Activated naive CD4-positive, alpha-beta T cell treated with anti-CD3 and anti-CD28 coated beads for 36 hours (primary cell): ENCODE results near the gene SPA17. TPM values are rescaled to one million over a fixed set of nuclear protein-coding genes. Genes with fewer than 3 reads are reported as not detected.

Experiments
- CTCF ChIA-PET: fragments of 350-600 bp; sonication (Branson Sonifier 250); formaldehyde crosslinking; loops from one replicate; lab custom pipeline; 2021; ENCODE audit warnings: antibody characterized with exemption; lab: Charles Lee
- DNase-seq: peaks from one replicate; pipeline ENCODE4 v3.0.0-alpha.2; 2020
- H3K27ac Mint-ChIP-seq: one replicate; pipeline ENCODE4 v1.8.0; 2021; ENCODE audit warnings: mild to moderate bottlenecking, mixed read lengths
- H3K27me3 Mint-ChIP-seq: one replicate; pipeline ENCODE4 v1.8.0; 2021; ENCODE audit warnings: low read depth, mixed read lengths
- H3K36me3 Mint-ChIP-seq: one replicate; pipeline ENCODE4 v1.8.0; 2021; ENCODE audit warnings: low read depth, mixed read lengths
- H3K4me1 Mint-ChIP-seq: one replicate; pipeline ENCODE4 v1.8.0; 2021; ENCODE audit warnings: low read depth, mixed read lengths
- H3K4me3 Mint-ChIP-seq: one replicate; pipeline ENCODE4 v1.8.0; 2021; ENCODE audit warnings: mild to moderate bottlenecking, moderate library complexity, mixed read lengths
- H3K9me3 Mint-ChIP-seq: one replicate; pipeline ENCODE4 v1.8.0; 2021; ENCODE audit warnings: mixed read lengths
- intact Hi-C: fragments of 100-400 bp; cut with micrococcal nuclease; formaldehyde crosslinking; loops from one replicate; pipeline ENCODE4 v1.15.1; 2023
- total RNA-seq, 2 experiments: library from RNA; stranded (reverse); gene quantifications; one replicate each; pipeline ENCODE4 v1.2.3, GENCODE V29; 2021

Gene SPA17
- total RNA-seq, 2 experiments from 2014 or later, result 3.9 to 5.1 TPM

DNA sequence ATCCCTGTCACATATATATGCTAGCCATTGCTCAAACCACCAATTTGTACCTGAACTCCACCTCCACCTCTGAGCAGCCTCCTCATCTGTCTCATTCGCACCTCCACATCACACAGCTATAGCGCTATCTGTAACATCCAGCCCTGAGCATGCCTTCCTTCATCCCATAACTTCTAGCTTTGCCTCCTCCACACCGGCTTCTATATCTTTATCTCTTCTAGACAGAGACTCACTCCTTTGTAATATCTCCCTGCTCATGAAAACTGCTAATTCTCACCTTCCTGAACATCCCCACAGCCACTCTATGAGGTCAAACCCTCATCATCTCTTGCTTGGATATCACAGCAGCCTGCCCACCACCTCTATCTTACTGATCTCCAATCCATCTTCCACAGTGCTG is 6.1 kb upstream of the SPA17 start:
- Mint-ChIP-seq H3K36me3 (peaks cover 1% of the 10 kb centered on the region), H3K27ac (no peak overlapping the region), H3K27me3 (no peaks in the 10 kb centered on the region), H3K4me3 (no peak overlapping the region), H3K9me3 (peaks cover 4% of the 10 kb centered on the region), H3K4me1 (peaks cover 18% of the 10 kb centered on the region)
- CTCF ChIA-PET, result interaction anchor here (0.6 to 1.3 kb wide), 3 partner anchors 85 to 199 kb away, joined by 3 to 4 read pairs (median 4); partner anchors contain the start of gene VSIG2
- intact Hi-C loops, result loop anchor here (10.0 kb wide), 1 partner anchor 477 kb away; no protein-coding TSS in a partner anchor
- DNase-seq, result no peak

DNA sequence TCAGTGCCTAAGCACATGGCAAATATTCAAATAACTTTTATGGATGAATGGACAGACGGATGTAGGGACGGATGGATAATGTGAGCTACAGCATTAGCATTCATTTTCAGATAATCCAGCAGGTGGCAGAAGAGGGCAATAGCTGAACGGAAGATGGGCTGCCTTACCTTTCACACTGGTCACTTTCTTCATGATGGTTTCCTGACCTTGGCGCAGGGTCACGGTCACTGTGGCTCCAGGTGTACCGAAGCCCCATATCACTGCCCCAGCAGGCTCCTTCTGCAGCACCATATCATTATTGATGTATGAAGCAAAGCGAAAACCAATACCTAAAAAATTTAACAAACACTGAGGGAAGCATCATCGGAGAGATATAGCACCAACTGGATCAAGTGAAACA is 4.5 kb upstream of the SPA17 start:
- DNase-seq, result peak; percentile 50
- CTCF ChIA-PET, result interaction anchor here (0.7 to 4.3 kb wide), 35 partner anchors 9 to 1287 kb away, joined by 3 to 83 read pairs (median 4); partner anchors contain the start of genes ESAM, MSANTD2, NRGN and ROBO3
- no peak overlapping the region for H3K27ac Mint-ChIP-seq
- intact Hi-C loops, result loop anchor here (1.0 to 10.0 kb wide), 8 partner anchors 24 to 476 kb away; partner anchors contain the start of gene MSANTD2
- H3K4me3 Mint-ChIP-seq, result no peak overlapping the region
- H3K9me3 Mint-ChIP-seq, result peaks cover 4% of the 10 kb centered on the region
- H3K4me1 Mint-ChIP-seq, result peaks cover 21% of the 10 kb centered on the region
- H3K36me3 Mint-ChIP-seq, result peaks cover 1% of the 10 kb centered on the region
- H3K27me3 Mint-ChIP-seq, result no peaks in the 10 kb centered on the region

DNA sequence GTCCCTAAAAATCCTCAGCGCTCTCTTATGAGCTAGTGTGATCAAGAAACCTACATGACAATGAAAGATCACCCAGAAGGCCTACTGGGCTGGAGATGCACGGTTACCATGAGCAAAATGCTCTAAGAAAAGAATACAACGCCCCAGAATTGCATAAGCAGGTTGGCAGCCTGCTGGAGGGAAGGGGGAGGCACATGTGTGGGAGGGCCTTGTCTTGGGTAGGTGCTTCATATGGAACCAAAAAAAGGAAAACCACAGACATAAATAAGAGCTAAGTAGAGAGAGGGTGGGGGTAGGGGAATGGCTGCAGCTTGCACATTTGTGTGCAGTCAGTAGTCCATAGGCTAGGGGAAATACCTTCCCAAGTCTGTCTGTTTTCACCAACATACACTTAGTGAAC is 3.0 kb upstream of the SPA17 start:
- H3K4me1 Mint-ChIP-seq, result peaks cover 26% of the 10 kb centered on the region
- CTCF ChIA-PET, result interaction anchor here (1.0 to 4.3 kb wide), 16 partner anchors 26 to 195 kb away, joined by 3 to 83 read pairs (median 14); partner anchors contain the start of genes ESAM, NRGN and ROBO3
- peak overlapping the region; percentile 1 for H3K27ac Mint-ChIP-seq
- H3K36me3 Mint-ChIP-seq, result peaks cover 1% of the 10 kb centered on the region
- H3K27me3 Mint-ChIP-seq, result no peaks in the 10 kb centered on the region
- intact Hi-C loops, result loop anchor here (5.0 kb wide), 1 partner anchor 492 kb away; the partner anchor contains the start of gene PKNOX2
- H3K4me3 Mint-ChIP-seq, result no peak overlapping the region
- peaks cover 4% of the 10 kb centered on the region for H3K9me3 Mint-ChIP-seq
- peak; percentile 36 for DNase-seq

DNA sequence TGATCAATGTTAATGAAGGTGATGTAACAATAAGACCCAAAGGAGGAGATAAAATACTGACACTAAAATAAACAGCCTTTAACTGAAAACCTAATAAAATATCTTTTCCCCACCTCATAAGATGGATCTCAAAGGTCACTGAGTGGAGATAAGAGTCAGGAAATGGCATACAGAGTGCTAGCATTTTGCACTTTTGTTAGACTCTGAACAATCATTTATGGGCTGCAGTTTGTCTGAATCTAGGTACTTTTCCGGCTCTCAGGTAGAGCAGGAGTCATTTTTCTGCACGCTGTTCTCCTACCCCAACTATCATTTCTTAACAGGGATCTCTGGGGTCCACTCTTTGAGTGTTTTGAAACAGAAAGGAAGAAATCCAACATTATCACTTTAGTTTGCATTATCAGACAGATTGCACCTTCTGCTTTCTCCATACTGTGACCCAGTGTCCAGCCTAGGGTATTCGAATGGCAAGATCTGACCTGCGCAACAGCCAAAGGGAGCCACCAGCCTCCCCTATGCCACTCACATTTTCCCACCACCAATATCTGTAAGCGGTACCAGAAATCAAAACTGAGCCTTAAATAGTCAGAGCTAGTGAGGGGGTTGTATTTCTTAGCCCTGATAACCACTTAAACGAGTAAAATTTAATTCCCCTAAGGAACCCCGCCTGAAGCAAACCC is 1.0 kb upstream of the SPA17 start:
- Mint-ChIP-seq H3K36me3 (peaks cover 1% of the 10 kb centered on the region), H3K27me3 (no peaks in the 10 kb centered on the region), H3K4me1 (peaks cover 26% of the 10 kb centered on the region), H3K9me3 (peaks cover 4% of the 10 kb centered on the region), H3K27ac (peak overlapping the region; percentile 68), H3K4me3 (peak overlapping the region; percentile 88)
- intact Hi-C loops, result loop anchor here (1.0 to 5.0 kb wide), 10 partner anchors 50 to 557 kb away; partner anchors contain the start of genes CCDC15, NRGN, PKNOX2 and TBRG1
- CTCF ChIA-PET, result interaction anchor here (1.0 to 4.3 kb wide), 7 partner anchors 72 to 194 kb away, joined by 3 to 83 read pairs (median 9); partner anchors contain the start of gene ESAM
- no peak for DNase-seq

DNA sequence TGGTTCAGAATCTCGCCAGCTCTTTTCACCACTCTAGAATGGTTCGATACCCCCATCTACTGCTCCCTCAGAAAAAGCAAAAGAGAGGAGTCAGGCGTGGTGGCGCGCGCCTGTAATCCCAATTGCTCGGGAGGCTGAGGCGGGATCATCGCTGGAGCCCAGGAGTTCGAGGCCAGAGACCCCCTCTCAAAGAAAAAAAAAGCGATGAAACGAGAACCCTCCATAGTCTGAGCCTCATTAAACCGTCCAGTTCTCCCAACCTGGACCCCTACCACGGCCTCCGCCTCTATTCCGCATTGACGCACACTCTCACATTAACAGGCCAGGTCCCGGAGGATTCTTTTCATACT is 439 bp downstream of the SPA17 start:
- CTCF ChIA-PET, result interaction anchor here (1.6 to 2.2 kb wide), 2 partner anchors 73 to 89 kb away, joined by 9 to 10 read pairs; no protein-coding TSS in a partner anchor

DNA sequence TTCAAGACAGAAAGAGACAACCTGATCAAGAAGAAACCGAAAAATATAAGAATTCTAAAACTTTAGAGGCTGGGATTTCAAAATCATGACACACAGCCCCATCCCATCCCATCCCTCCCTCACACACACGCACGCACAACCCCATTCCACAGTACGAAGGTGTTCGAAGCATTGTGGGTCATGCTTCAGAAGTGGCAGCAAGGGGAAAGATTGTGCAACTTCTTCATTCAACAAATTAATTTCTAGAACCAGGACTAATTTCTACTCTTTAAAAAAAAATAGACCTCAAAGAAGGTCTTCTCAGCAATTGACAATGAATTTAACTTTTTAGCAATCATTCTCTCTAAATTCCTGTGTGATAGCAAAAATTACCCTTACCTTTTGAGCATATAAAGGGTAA is 867 bp downstream of the SPA17 start:
- Mint-ChIP-seq H3K9me3 (peaks cover 4% of the 10 kb centered on the region), H3K4me1 (peaks cover 26% of the 10 kb centered on the region), H3K27me3 (no peaks in the 10 kb centered on the region), H3K27ac (peak overlapping the region; percentile 75), H3K36me3 (peaks cover 1% of the 10 kb centered on the region), H3K4me3 (peak overlapping the region; percentile 88)
- intact Hi-C loops, result loop anchor here (5.0 kb wide), 1 partner anchor 488 kb away; the partner anchor contains the start of gene PKNOX2
- DNase-seq, result no peak
- CTCF ChIA-PET, result interaction anchor here (2.2 kb wide), 1 partner anchor 72 kb away, joined by 9 read pairs; no protein-coding TSS in a partner anchor

More for the DNA sequence above, 439 bp downstream of the SPA17 start:
- Mint-ChIP-seq H3K9me3 (peaks cover 4% of the 10 kb centered on the region), H3K4me1 (peaks cover 26% of the 10 kb centered on the region), H3K36me3 (peaks cover 1% of the 10 kb centered on the region), H3K27me3 (no peaks in the 10 kb centered on the region), H3K4me3 (peak overlapping the region; percentile 88), H3K27ac (peak overlapping the region; percentile 75)
- intact Hi-C loops, result loop anchor here (5.0 kb wide), 1 partner anchor 488 kb away; the partner anchor contains the start of gene PKNOX2
- DNase-seq, result no peak

DNA sequence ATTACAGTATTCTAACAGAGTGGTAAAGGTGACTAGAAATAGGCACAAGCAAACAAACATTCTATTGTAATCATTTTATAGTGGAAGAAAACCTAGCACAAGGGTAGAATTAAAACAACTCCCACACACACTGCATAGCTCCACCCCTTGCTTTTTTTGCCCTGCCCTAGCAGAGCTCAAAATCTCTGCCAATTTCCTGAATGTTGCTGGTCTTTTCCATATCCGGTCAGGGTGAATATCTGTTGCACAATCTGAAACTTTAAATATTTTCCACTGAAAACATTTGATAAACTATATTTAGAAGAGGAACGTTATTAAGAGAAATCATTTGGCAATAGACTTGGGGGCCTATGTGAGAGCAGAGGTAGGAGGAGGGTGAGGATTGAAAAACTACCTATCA is 2.7 kb downstream of the SPA17 start:
- peaks cover 1% of the 10 kb centered on the region for H3K36me3 Mint-ChIP-seq
- H3K27me3 Mint-ChIP-seq, result no peaks in the 10 kb centered on the region
- intact Hi-C loops, result no loop called here
- no peak overlapping the region for H3K4me3 Mint-ChIP-seq
- CTCF ChIA-PET, result interaction anchor here (0.7 to 1.6 kb wide), 2 partner anchors 32 to 116 kb away, joined by 3 read pairs; no protein-coding TSS in a partner anchor
- H3K9me3 Mint-ChIP-seq, result peaks cover 4% of the 10 kb centered on the region
- peaks cover 18% of the 10 kb centered on the region for H3K4me1 Mint-ChIP-seq
- H3K27ac Mint-ChIP-seq, result no peak overlapping the region
- DNase-seq, result no peak

DNA sequence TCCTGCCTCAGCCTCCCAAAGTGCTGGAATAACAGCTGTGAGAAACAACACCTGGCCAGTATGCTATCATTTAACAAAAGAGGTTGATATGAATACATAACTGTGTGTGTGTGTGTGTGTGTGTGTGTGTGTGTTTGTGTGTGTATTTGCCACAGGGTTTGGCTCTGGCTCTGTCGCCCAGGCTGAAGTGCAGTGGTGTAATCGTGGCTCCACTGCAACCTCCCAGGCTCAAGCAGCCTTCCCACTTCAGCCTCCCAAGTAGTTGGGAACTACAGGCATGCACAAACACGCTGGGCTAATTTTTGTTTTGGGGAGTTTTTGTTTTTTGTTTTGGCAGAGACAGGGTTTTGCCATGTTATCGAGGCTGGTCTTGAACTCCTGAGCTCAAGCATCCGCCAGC is 4.7 kb downstream of the SPA17 start:
- no peak for DNase-seq
- CTCF ChIA-PET, result interaction anchor here (0.7 kb wide), 2 partner anchors 119 to 628 kb away, joined by 3 read pairs; no protein-coding TSS in a partner anchor
- no peak overlapping the region for H3K27ac Mint-ChIP-seq
- H3K4me3 Mint-ChIP-seq, result no peak overlapping the region
- no peaks in the 10 kb centered on the region for H3K27me3 Mint-ChIP-seq
- H3K36me3 Mint-ChIP-seq, result peaks cover 4% of the 10 kb centered on the region
- intact Hi-C loops, result no loop called here
- H3K4me1 Mint-ChIP-seq, result peaks cover 5% of the 10 kb centered on the region
- peaks cover 11% of the 10 kb centered on the region for H3K9me3 Mint-ChIP-seq

DNA sequence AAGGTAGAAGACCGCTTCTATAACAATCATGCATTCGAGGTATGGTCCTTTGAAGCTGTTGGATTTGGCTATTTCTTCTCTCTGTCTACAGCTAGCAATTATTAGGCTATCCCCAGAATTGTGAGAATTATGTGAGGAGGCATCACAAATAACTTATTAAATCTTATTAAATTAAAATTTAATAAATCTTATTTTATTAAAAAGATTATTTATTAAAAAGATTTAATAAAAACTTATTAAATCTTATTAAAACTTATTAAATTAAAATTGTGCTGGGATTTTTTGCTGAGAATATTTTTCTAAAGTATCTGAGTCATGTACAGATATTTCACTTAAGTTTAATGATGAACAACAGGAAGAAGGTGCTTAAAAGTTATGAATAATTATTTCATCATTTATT is 7.7 kb downstream of the SPA17 start:
- Mint-ChIP-seq H3K27me3 (no peaks in the 10 kb centered on the region), H3K4me1 (no peaks in the 10 kb centered on the region), H3K4me3 (no peak overlapping the region), H3K36me3 (peaks cover 4% of the 10 kb centered on the region), H3K27ac (no peak overlapping the region), H3K9me3 (peaks cover 14% of the 10 kb centered on the region)
- no peak for DNase-seq
- CTCF ChIA-PET, result no interaction called here
- intact Hi-C loops, result no loop called here

DNA sequence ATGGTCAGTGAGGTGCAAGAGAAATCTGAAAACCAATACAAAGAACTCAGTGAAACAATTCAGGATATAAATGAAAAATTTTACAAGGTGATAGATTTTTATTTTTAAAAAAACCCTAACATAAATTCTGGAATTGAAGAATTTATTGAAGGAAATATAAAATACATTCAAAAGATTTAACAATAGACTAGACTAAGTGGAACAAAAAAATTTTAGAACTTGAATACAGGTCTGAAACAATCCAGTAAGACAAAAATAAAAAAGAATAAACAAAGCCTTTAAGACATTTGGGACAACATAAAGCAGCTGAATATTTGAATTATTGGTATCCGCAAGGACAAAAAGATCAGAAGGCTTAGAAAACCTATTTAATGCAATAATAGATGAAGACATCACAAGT is 8.7 kb downstream of the SPA17 start:
- Mint-ChIP-seq H3K27me3 (no peaks in the 10 kb centered on the region), H3K9me3 (peaks cover 14% of the 10 kb centered on the region), H3K4me1 (no peaks in the 10 kb centered on the region), H3K36me3 (peaks cover 4% of the 10 kb centered on the region), H3K4me3 (no peak overlapping the region), H3K27ac (no peak overlapping the region)
- intact Hi-C loops, result no loop called here
- CTCF ChIA-PET, result interaction anchor here (0.6 kb wide), 1 partner anchor 81 kb away, joined by 4 read pairs; no protein-coding TSS in a partner anchor
- no peak for DNase-seq

DNA sequence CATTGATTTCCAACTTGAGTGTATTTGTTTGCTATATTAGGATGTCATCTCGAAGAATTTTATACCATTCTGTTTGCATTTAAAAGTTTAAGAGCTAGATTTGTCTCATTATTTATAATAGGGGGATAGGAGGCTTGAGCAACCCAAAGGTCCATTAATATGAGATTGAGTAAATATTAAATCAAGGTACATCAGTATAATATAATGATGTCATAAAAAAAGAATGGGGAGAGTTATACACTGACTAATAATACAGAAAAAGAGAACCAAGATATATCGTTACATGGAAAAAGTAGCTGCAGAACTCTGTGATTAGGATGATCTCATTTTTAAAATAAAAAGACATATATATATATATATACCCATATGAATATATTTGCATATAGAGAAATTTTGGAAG is 19.4 kb downstream of the SPA17 start:
- no peaks in the 10 kb centered on the region for H3K4me1 Mint-ChIP-seq
- no peaks in the 10 kb centered on the region for H3K9me3 Mint-ChIP-seq
- no peak for DNase-seq
- H3K36me3 Mint-ChIP-seq, result no peaks in the 10 kb centered on the region
- intact Hi-C loops, result no loop called here
- no peak overlapping the region for H3K27ac Mint-ChIP-seq
- H3K4me3 Mint-ChIP-seq, result no peak overlapping the region
- CTCF ChIA-PET, result no interaction called here
- no peaks in the 10 kb centered on the region for H3K27me3 Mint-ChIP-seq

DNA sequence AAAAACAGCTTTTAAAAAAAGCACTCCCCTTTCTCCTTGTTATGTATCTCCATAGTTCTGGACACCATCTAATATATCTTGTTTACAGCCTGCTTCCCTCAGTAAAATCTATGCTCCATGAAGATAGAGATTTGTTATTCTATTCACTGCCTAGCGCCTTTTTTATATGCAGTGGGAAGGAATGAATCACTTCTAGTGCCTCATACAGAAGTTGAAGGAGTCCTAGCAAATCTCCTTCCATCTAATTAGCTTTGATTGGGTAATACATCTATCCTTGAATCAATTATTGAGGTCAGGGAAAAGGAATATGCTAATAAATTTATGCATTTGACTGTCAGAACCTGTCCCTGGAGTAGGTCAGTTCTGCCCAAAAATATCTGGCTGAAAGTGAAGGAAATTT is 25.8 kb downstream of the SPA17 start:
- Mint-ChIP-seq H3K27me3 (no peaks in the 10 kb centered on the region), H3K4me3 (no peak overlapping the region)
- CTCF ChIA-PET, result interaction anchor here (1.0 kb wide), 1 partner anchor 30 kb away, joined by 3 read pairs; no protein-coding TSS in a partner anchor

More for the DNA sequence above, 25.8 kb downstream of the SPA17 start:
- intact Hi-C loops, result no loop called here
- Mint-ChIP-seq H3K27ac (no peak overlapping the region), H3K9me3 (no peaks in the 10 kb centered on the region), H3K36me3 (no peaks in the 10 kb centered on the region), H3K4me1 (no peaks in the 10 kb centered on the region)
- DNase-seq, result no peak
